ENCODE results near the gene SHQ1.
"Not testable (repeated sequence)": the region's sequence is repeated elsewhere in the genome, so short reads cannot be mapped to it uniquely, and the experiment has no call there.

SHQ1 gene

GRCh38 chr3:72800869-72801268 lies 47.4 kb downstream of the SHQ1 start:
- no peak for DNase-seq (ENCODE audit: low spot score)

- DNase-seq (ENCODE audit: low spot score): no peak
These were observed 49.6 kb downstream of the SHQ1 start for GRCh38 chr3:72798552-72799195.

GRCh38 chr3:72797773-72798543 lies 50.3 kb downstream of the SHQ1 start:
- no peak for DNase-seq (ENCODE audit: low spot score)

- DNase-seq (ENCODE audit: low spot score): no peak
These were observed 54.2 kb downstream of the SHQ1 start for GRCh38 chr3:72794079-72794478.

- no peak for DNase-seq (ENCODE audit: low spot score)
These were observed 57.1 kb downstream of the SHQ1 start for GRCh38 chr3:72791161-72791560.

GRCh38 chr3:72789786-72790185 lies 58.5 kb downstream of the SHQ1 start:
- no peak for DNase-seq (ENCODE audit: low spot score)

GRCh38 chr3:72788232-72788631 lies 60.0 kb downstream of the SHQ1 start:
- not testable (repeated sequence) for DNase-seq (ENCODE audit: low spot score)

GRCh38 chr3:72786668-72787067 lies 61.6 kb downstream of the SHQ1 start:
- DNase-seq (ENCODE audit: low spot score): no peak

- no peak for DNase-seq (ENCODE audit: low spot score)
These were observed 64.0 kb downstream of the SHQ1 start for GRCh38 chr3:72784226-72784625.

- DNase-seq (ENCODE audit: low spot score): no peak
These were observed 65.7 kb downstream of the SHQ1 start for GRCh38 chr3:72782521-72782920.

GRCh38 chr3:72769758-72770540 lies 78.3 kb downstream of the SHQ1 start:
- DNase-seq (ENCODE audit: low spot score): no peak

- peak; percentile 13 for DNase-seq (ENCODE audit: low spot score)
These were observed 79.3 kb downstream of the SHQ1 start for GRCh38 chr3:72768936-72769335.

- peak; percentile 60 for DNase-seq (ENCODE audit: low spot score)
These were observed 79.8 kb downstream of the SHQ1 start for GRCh38 chr3:72768481-72768880.

GRCh38 chr3:72768006-72768441 lies 80.2 kb downstream of the SHQ1 start:
- DNase-seq (ENCODE audit: low spot score): peak; percentile 41

- no peak for DNase-seq (ENCODE audit: low spot score)
These were observed 81.4 kb downstream of the SHQ1 start for GRCh38 chr3:72766866-72767265.

- no peak for DNase-seq (ENCODE audit: low spot score)
These were observed 84.3 kb downstream of the SHQ1 start for GRCh38 chr3:72763751-72764440.

GRCh38 chr3:72761410-72761809 lies 86.8 kb downstream of the SHQ1 start:
- no peak for DNase-seq (ENCODE audit: low spot score)

- no peak for DNase-seq (ENCODE audit: low spot score)
These were observed 88.0 kb downstream of the SHQ1 start for GRCh38 chr3:72760225-72760624.

- no peak for DNase-seq (ENCODE audit: low spot score)
These were observed 91.3 kb downstream of the SHQ1 start for GRCh38 chr3:72756900-72757299.

- DNase-seq (ENCODE audit: low spot score): no peak
These were observed 93.7 kb downstream of the SHQ1 start for GRCh38 chr3:72754582-72754981.

GRCh38 chr3:72753495-72753894 lies 94.8 kb downstream of the SHQ1 start:
- no peak for DNase-seq (ENCODE audit: low spot score)

- no peak for DNase-seq (ENCODE audit: low spot score)
These were observed 97.8 kb downstream of the SHQ1 start for GRCh38 chr3:72750405-72750965.

All from globus pallidus (tissue), 1 donor.